ENCODE results near the gene MIAT.

The MIAT gene

GRCh38 chr22:26658161-26658560 lies 773 bp downstream of the MIAT start:
- H3K9ac ChIP-seq (ENCODE audit: low read depth, low read length, poor library complexity), result peak overlapping the region; percentile 47
- no peak overlapping the region for H3K14ac ChIP-seq (ENCODE audit: low read length)
- no peak overlapping the region for H2AFZ ChIP-seq (ENCODE audit: low read length)
- peak overlapping the region; percentile 84 for H2BK5ac ChIP-seq (ENCODE audit: low read length)
- peaks cover 0 to under 1% (median 0%) of the 10 kb centered on the region in 3 experiments for H3K27me3 ChIP-seq (ENCODE audit: control insufficient read depth in 3 of 3, insufficient read depth in 3 of 3, low read depth in 1 of 3, low read length in 3 of 3)
- no peak overlapping the region for H4K91ac ChIP-seq (ENCODE audit: low read depth, low read length, poor library complexity)
- no CpG with 5 or more reads among the region's 11 CpGs for WGBS, 2 donors (ENCODE audit: extremely low coverage in 2 of 2, insufficient read length in 2 of 2, insufficient replicate concordance in 1 of 2)
- H4K8ac ChIP-seq (ENCODE audit: low read depth, low read length), result no peak overlapping the region
- peak overlapping the region; percentile 77 for H2BK120ac ChIP-seq (ENCODE audit: low read depth, low read length)
- H3K4me1 ChIP-seq (ENCODE audit: control insufficient read depth in 2 of 2, insufficient read depth in 1 of 2, low read depth in 1 of 2, low read length in 2 of 2), result peaks cover 20 to 27% of the 10 kb centered on the region in 2 donors
- peak overlapping the region; percentile 63 to 92 for H3K4me3 ChIP-seq (ENCODE audit: low read length in 2 of 2)
- H3K9me3 ChIP-seq (replicated peaks in 1 of 2; ENCODE audit: control insufficient read depth in 2 of 2, insufficient read depth in 1 of 2, low read depth in 1 of 2, low read length in 2 of 2), result no peaks in the 10 kb centered on the region
- H2BK12ac ChIP-seq (ENCODE audit: low read length), result peak overlapping the region; percentile 75
- H2BK15ac ChIP-seq (ENCODE audit: low read length), result peak overlapping the region; percentile 40
- peak overlapping the region; percentile 86 for H3K4me2 ChIP-seq (ENCODE audit: insufficient read depth, low read length, poor library complexity, severe bottlenecking)
- no peak overlapping the region for H3K4ac ChIP-seq (ENCODE audit: low read length)
- peak overlapping the region; percentile 34 for H3K23ac ChIP-seq (ENCODE audit: low read depth, low read length, poor library complexity)
- peak overlapping the region; percentile 93 for H3K18ac ChIP-seq (ENCODE audit: low read length)
- H2AK5ac ChIP-seq (ENCODE audit: low read depth, low read length), result peak overlapping the region; percentile 59
- no peak for DNase-seq (ENCODE audit: low spot score)
- H3K27ac ChIP-seq (replicated peaks; ENCODE audit: low read length), result peak overlapping the region; percentile 80
- peaks cover under 1 to 19% of the 10 kb centered on the region in 2 donors for H3K36me3 ChIP-seq (replicated peaks in 1 of 2; ENCODE audit: control insufficient read depth in 2 of 2, insufficient read depth in 2 of 2, low read length in 2 of 2)
- no peaks in the 10 kb centered on the region for H3K79me1 ChIP-seq (ENCODE audit: low read depth, low read length)

GRCh38 chr22:26658671-26659478 lies 1.5 kb downstream of the MIAT start:
- peak overlapping the region; percentile 63 to 92 for H3K4me3 ChIP-seq (ENCODE audit: low read length in 2 of 2)
- H4K91ac ChIP-seq (ENCODE audit: low read depth, low read length, poor library complexity), result no peak overlapping the region
- H3K4me1 ChIP-seq (ENCODE audit: control insufficient read depth in 2 of 2, insufficient read depth in 1 of 2, low read depth in 1 of 2, low read length in 2 of 2), result peaks cover 22 to 27% of the 10 kb centered on the region in 2 donors
- peaks cover 4 to 26% of the 10 kb centered on the region in 2 donors for H3K36me3 ChIP-seq (replicated peaks in 1 of 2; ENCODE audit: control insufficient read depth in 2 of 2, insufficient read depth in 2 of 2, low read length in 2 of 2)
- H3K79me1 ChIP-seq (ENCODE audit: low read depth, low read length), result no peaks in the 10 kb centered on the region
- WGBS, 2 donors (ENCODE audit: extremely low coverage in 2 of 2, insufficient read length in 2 of 2, insufficient replicate concordance in 1 of 2), result no CpG with 5 or more reads among the region's 27 CpGs
- peak overlapping the region; percentile 93 for H3K18ac ChIP-seq (ENCODE audit: low read length)
- peak overlapping the region; percentile 67 for H2BK5ac ChIP-seq (ENCODE audit: low read length)
- peak overlapping the region; percentile 34 for H3K23ac ChIP-seq (ENCODE audit: low read depth, low read length, poor library complexity)
- no peaks in the 10 kb centered on the region for H3K27me3 ChIP-seq (ENCODE audit: control insufficient read depth in 3 of 3, insufficient read depth in 3 of 3, low read depth in 1 of 3, low read length in 3 of 3)
- peak; percentile 72 for DNase-seq (ENCODE audit: low spot score)
- peak overlapping the region; percentile 80 for H3K27ac ChIP-seq (replicated peaks; ENCODE audit: low read length)
- H2BK15ac ChIP-seq (ENCODE audit: low read length), result peak overlapping the region; percentile 40
- peak overlapping the region; percentile 59 for H2AK5ac ChIP-seq (ENCODE audit: low read depth, low read length)
- no peak overlapping the region for H2AFZ ChIP-seq (ENCODE audit: low read length)
- no peak overlapping the region for H3K14ac ChIP-seq (ENCODE audit: low read length)
- H3K4me2 ChIP-seq (ENCODE audit: insufficient read depth, low read length, poor library complexity, severe bottlenecking), result peak overlapping the region; percentile 86
- H2BK12ac ChIP-seq (ENCODE audit: low read length), result peak overlapping the region; percentile 75
- peak overlapping the region; percentile 77 for H2BK120ac ChIP-seq (ENCODE audit: low read depth, low read length)
- no peaks in the 10 kb centered on the region for H3K9me3 ChIP-seq (replicated peaks in 1 of 2; ENCODE audit: control insufficient read depth in 2 of 2, insufficient read depth in 1 of 2, low read depth in 1 of 2, low read length in 2 of 2)
- H4K8ac ChIP-seq (ENCODE audit: low read depth, low read length), result no peak overlapping the region
- peak overlapping the region; percentile 47 for H3K9ac ChIP-seq (ENCODE audit: low read depth, low read length, poor library complexity)
- no peak overlapping the region for H3K4ac ChIP-seq (ENCODE audit: low read length)

- no CpG with 5 or more reads among the region's 6 CpGs for WGBS, 2 donors (ENCODE audit: extremely low coverage in 2 of 2, insufficient read length in 2 of 2, insufficient replicate concordance in 1 of 2)
- H2AK5ac ChIP-seq (ENCODE audit: low read depth, low read length), result no peak overlapping the region
- H3K4ac ChIP-seq (ENCODE audit: low read length), result no peak overlapping the region
- H3K18ac ChIP-seq (ENCODE audit: low read length), result no peak overlapping the region
- peak overlapping the region in 1 of 2 donors; percentile 5 for H3K4me3 ChIP-seq (ENCODE audit: low read length in 2 of 2)
- peaks cover 4 to 41% of the 10 kb centered on the region in 2 donors for H3K36me3 ChIP-seq (replicated peaks in 1 of 2; ENCODE audit: control insufficient read depth in 2 of 2, insufficient read depth in 2 of 2, low read length in 2 of 2)
- no peak overlapping the region for H3K9ac ChIP-seq (ENCODE audit: low read depth, low read length, poor library complexity)
- no peaks in the 10 kb centered on the region for H3K27me3 ChIP-seq (ENCODE audit: control insufficient read depth in 3 of 3, insufficient read depth in 3 of 3, low read depth in 1 of 3, low read length in 3 of 3)
- no peak overlapping the region for H2BK12ac ChIP-seq (ENCODE audit: low read length)
- H2AFZ ChIP-seq (ENCODE audit: low read length), result no peak overlapping the region
- no peaks in the 10 kb centered on the region for H3K79me1 ChIP-seq (ENCODE audit: low read depth, low read length)
- peaks cover 24 to 29% of the 10 kb centered on the region in 2 donors for H3K4me1 ChIP-seq (ENCODE audit: control insufficient read depth in 2 of 2, insufficient read depth in 1 of 2, low read depth in 1 of 2, low read length in 2 of 2)
- H2BK15ac ChIP-seq (ENCODE audit: low read length), result no peak overlapping the region
- H3K27ac ChIP-seq (replicated peaks; ENCODE audit: low read length), result peak overlapping the region; percentile 95
- H3K9me3 ChIP-seq (replicated peaks in 1 of 2; ENCODE audit: control insufficient read depth in 2 of 2, insufficient read depth in 1 of 2, low read depth in 1 of 2, low read length in 2 of 2), result no peaks in the 10 kb centered on the region
- no peak overlapping the region for H3K14ac ChIP-seq (ENCODE audit: low read length)
- no peak overlapping the region for H2BK120ac ChIP-seq (ENCODE audit: low read depth, low read length)
- H4K8ac ChIP-seq (ENCODE audit: low read depth, low read length), result no peak overlapping the region
- no peak for DNase-seq (ENCODE audit: low spot score)
- H2BK5ac ChIP-seq (ENCODE audit: low read length), result peak overlapping the region; percentile 56
- no peak overlapping the region for H4K91ac ChIP-seq (ENCODE audit: low read depth, low read length, poor library complexity)
- H3K4me2 ChIP-seq (ENCODE audit: insufficient read depth, low read length, poor library complexity, severe bottlenecking), result peak overlapping the region; percentile 15
- no peak overlapping the region for H3K23ac ChIP-seq (ENCODE audit: low read depth, low read length, poor library complexity)
Measured at GRCh38 chr22:26660356-26660755, 3.0 kb downstream of the MIAT start.

DNA sequence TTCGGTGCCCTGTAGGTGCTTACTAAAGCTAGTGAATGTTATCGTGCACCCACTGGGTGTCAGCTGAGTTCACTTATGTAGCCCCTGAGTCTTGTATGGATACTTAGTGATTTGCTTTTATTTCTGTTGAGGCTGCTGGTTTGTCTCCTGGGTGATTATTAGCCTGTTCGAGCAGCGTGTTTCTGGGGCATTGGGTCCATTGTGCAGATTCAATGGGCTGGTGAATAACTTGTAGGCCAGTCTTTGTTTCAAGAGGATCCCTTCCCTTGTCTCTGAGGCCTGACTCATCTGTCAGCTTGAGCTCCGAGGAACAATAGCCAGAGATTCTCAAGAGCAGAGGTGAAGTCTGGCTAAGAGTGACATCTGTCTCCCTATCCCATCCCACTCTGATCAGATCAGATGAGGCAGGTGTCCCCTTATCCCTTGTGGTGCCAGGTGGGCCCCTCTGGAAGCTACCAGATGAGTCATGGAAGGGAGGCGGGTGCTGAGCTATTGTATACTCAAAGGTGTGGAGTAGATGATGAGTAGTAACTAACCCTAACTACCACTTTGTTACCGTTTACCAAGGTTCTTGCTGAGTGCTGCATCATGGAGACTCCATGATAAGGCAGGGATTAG lies 3.7 kb downstream of the MIAT start:
- H3K36me3 ChIP-seq (replicated peaks in 1 of 2; ENCODE audit: control insufficient read depth in 2 of 2, insufficient read depth in 2 of 2, low read length in 2 of 2), result peaks cover 6 to 48% of the 10 kb centered on the region in 2 donors
- no CpG with 5 or more reads among the region's 7 CpGs for WGBS, 2 donors (ENCODE audit: extremely low coverage in 2 of 2, insufficient read length in 2 of 2, insufficient replicate concordance in 1 of 2)
- peak overlapping the region; percentile 56 for H2BK5ac ChIP-seq (ENCODE audit: low read length)
- H3K27ac ChIP-seq (replicated peaks; ENCODE audit: low read length), result peak overlapping the region; percentile 95
- no peaks in the 10 kb centered on the region for H3K9me3 ChIP-seq (replicated peaks in 1 of 2; ENCODE audit: control insufficient read depth in 2 of 2, insufficient read depth in 1 of 2, low read depth in 1 of 2, low read length in 2 of 2)
- H3K4me2 ChIP-seq (ENCODE audit: insufficient read depth, low read length, poor library complexity, severe bottlenecking), result peak overlapping the region; percentile 32
- H2AK5ac ChIP-seq (ENCODE audit: low read depth, low read length), result no peak overlapping the region
- H2BK12ac ChIP-seq (ENCODE audit: low read length), result peak overlapping the region; percentile 33
- peak overlapping the region; percentile 13 for H3K18ac ChIP-seq (ENCODE audit: low read length)
- peaks cover 24 to 29% of the 10 kb centered on the region in 2 donors for H3K4me1 ChIP-seq (ENCODE audit: control insufficient read depth in 2 of 2, insufficient read depth in 1 of 2, low read depth in 1 of 2, low read length in 2 of 2)
- no peak overlapping the region for H3K4ac ChIP-seq (ENCODE audit: low read length)
- no peak overlapping the region for H2AFZ ChIP-seq (ENCODE audit: low read length)
- H2BK120ac ChIP-seq (ENCODE audit: low read depth, low read length), result no peak overlapping the region
- H4K91ac ChIP-seq (ENCODE audit: low read depth, low read length, poor library complexity), result no peak overlapping the region
- H2BK15ac ChIP-seq (ENCODE audit: low read length), result no peak overlapping the region
- peak; percentile 80 for DNase-seq (ENCODE audit: low spot score)
- H3K23ac ChIP-seq (ENCODE audit: low read depth, low read length, poor library complexity), result no peak overlapping the region
- no peak overlapping the region for H4K8ac ChIP-seq (ENCODE audit: low read depth, low read length)
- no peaks in the 10 kb centered on the region for H3K79me1 ChIP-seq (ENCODE audit: low read depth, low read length)
- no peak overlapping the region for H3K9ac ChIP-seq (ENCODE audit: low read depth, low read length, poor library complexity)
- H3K4me3 ChIP-seq (ENCODE audit: low read length in 2 of 2), result peak overlapping the region in 1 of 2 donors; percentile 5
- peak overlapping the region; percentile 12 for H3K14ac ChIP-seq (ENCODE audit: low read length)
- H3K27me3 ChIP-seq (ENCODE audit: control insufficient read depth in 3 of 3, insufficient read depth in 3 of 3, low read depth in 1 of 3, low read length in 3 of 3), result no peaks in the 10 kb centered on the region

All from neuronal stem cell (in vitro differentiated cells).